Erythroblast (primary cell): ENCODE measurements around the gene GCC1.

Source experiments
- DNase-seq, 2 experiments: peaks; one replicate each; lab custom pipeline; 2025; lab: John Stamatoyannopoulos, UW
- GATA1 ChIP-seq: IDR thresholded peaks from 2 replicates; pipeline ENCODE4 v1.6.1; 2011; ENCODE audit warnings: low read depth, mild to moderate bottlenecking, control low read depth, low read length, moderate library complexity
- POLR2A ChIP-seq: IDR thresholded peaks from 2 replicates; pipeline ENCODE4 v1.6.1; 2011; ENCODE audit warnings: mild to moderate bottlenecking, low read length

GCC1 gene

GRCh38 chr7:127585044-127585953 is at the start of gene GCC1:
Gene GCC1, minus strand, starts transcription at chr7:127585596. Its CDS starts 414 bp downstream, at chr7:127585182.
- peak; percentile 93 to 96 for DNase-seq
- TF ChIP-seq GATA1, result no peak
- peak; percentile 89 for TF ChIP-seq POLR2A

DNA sequence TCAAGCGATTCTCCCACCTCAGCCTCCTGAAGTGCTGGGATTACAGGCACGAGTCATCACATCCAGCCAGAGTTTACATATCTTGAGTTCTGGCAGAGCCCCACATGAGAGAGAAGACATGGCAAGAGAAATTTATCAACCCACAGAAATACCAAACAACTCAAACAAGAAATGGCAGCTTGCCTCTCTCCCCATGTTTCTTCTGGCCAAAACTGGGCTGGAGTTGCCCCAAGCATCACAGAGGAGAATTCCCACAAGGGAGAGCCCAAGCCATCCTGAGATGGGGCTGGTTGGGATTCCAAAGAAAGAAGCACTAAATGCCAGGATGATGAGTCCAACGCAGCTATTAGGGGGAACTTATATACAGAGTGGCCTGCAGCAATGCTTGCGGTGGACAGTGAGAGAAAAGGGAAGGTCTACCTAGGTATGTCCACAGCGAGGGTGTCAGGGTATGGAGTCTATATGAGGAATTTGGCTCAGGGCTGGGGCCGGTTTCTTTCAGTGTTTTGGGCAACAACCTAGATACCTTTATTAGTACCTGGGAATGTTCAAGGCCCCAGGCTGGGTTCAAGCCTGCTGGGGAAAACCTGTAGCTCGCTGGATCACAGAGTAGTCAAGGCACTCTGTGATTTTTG is 47.0 kb upstream of the GCC1 start:
- DNase-seq, result no peak
- no peak for TF ChIP-seq GATA1
- no peak for TF ChIP-seq POLR2A

- peak in 1 of 2 experiments; percentile 29 for DNase-seq
- TF ChIP-seq GATA1, result no peak
- no peak for TF ChIP-seq POLR2A
Observed at GRCh38 chr7:127629268-127629854, 44.0 kb upstream of the GCC1 start.

GRCh38 chr7:127628445-127628844 is 43.0 kb upstream of the GCC1 start:
- TF ChIP-seq POLR2A, result no peak
- TF ChIP-seq GATA1, result no peak
- DNase-seq, result no peak

DNA sequence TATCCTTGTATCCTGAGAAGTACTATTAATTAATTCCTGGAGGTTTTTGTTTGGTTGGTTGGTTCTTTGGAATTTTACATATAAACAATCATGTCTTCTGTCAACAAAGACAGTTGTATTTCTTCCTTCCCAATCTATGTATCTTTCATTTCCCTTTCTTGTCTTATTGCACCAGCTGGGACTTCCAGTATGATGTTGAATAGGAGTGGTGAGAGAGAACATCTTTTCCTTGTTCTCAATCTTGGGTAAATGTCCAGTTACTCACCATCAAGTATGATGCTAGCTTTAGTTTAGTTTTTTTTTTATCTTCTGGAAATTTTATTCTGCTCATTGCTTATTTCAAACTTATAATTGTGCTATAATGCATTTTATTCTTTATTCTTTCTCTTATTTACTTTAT is 39.9 kb upstream of the GCC1 start:
- DNase-seq, result no peak
- TF ChIP-seq POLR2A, result no peak
- TF ChIP-seq GATA1, result no peak

GRCh38 chr7:127620406-127621233 is 35.2 kb upstream of the GCC1 start:
- DNase-seq, result no peak
- TF ChIP-seq POLR2A (no peak), GATA1 (no peak)

DNA sequence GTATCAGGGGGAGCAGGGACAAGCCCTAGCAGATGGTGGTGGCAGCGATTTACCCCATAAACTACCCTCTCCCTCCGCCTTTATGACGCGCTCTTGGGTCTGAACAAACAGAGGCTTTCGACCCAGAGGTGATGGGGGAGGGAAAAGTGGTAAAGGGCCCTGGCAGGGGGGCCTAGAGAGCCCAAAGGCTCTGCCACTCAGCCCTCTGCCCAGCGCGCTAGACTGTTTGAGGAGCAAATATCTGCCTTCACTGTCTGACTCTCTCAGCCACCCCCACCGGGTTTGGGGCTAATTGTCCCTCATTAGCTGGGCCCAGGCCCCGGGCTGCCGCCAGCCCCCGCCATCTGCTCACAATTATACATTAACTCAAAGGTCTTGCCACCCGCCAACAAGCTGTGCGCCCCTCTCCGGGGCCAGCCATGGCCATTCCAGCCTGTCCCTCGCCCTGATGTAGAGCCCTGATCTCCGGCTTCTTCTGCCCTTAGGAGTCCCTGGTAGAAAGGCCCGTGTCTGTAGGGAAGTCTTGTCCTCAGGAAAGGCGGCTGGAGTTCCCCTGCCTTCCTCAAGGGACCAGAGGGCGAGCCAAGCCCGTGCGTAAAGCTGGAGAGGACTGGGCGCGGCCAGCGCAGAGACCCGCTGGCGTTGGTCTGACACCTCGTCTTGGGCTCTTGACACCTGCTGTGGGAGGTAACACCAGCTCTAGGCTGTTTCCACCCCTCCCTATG is 34.4 kb upstream of the GCC1 start:
- DNase-seq, result no peak
- TF ChIP-seq GATA1, result no peak
- TF ChIP-seq POLR2A, result no peak

DNA sequence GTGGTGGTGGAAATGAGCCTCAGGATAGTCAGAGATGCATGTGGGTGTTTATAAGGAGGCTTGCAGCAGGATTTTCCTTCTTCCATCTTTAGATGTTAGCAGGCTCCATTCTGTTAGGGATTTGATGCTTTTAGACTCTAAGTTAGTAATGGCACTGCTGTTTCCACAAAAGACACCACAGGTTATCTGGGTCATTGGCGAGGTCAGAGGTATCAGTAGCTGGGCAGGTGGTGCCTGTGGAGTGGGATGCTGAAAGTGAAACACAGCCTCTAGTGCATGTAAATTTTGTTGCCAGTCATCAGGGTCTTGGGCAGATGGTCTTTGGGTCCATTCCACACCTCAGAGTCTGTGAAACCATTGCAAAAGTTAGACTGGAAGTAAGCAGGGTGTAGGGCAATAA is 33.4 kb upstream of the GCC1 start:
- TF ChIP-seq GATA1 (no peak), POLR2A (no peak)
- DNase-seq, result no peak

GRCh38 chr7:127618042-127618441 is 32.6 kb upstream of the GCC1 start, which contains the start of gene PAX4:
Gene PAX4, minus strand, starts transcription at chr7:127618142. Its CDS starts 2,214 bp downstream, at chr7:127615928.
- TF ChIP-seq POLR2A, result no peak
- no peak for TF ChIP-seq GATA1

DNA sequence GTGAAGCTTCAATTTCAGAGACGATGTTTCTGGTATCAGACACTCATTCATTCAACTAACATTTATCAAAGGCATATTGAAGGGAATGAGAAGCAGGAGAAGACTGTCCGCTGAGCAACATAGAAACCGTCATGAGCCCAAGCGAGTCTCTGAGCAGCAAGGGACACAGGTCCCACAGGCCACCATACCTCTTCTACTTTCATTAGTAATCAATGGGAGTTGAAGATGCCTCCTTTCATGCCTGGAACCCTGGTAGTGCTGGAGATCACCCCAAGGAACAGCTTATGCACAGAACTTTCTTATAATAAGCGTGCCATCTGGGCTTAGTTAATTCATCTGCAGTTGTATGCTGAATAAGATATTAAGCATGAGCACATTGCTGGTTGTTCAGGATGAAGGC is 31.3 kb upstream of the GCC1 start:
- DNase-seq, result no peak
- no peak for TF ChIP-seq GATA1
- TF ChIP-seq POLR2A, result no peak

More at GRCh38 chr7:127618042-127618441, 32.6 kb upstream of the GCC1 start, which contains the start of gene PAX4:
- DNase-seq, result no peak

- TF ChIP-seq GATA1 (no peak), POLR2A (no peak)
- no peak for DNase-seq
Observed at GRCh38 chr7:127612263-127612662, 26.9 kb upstream of the GCC1 start.

GRCh38 chr7:127609297-127609696 is 23.9 kb upstream of the GCC1 start:
- no peak for TF ChIP-seq POLR2A
- no peak for TF ChIP-seq GATA1
- no peak for DNase-seq

GRCh38 chr7:127608446-127608845 is 23.1 kb upstream of the GCC1 start:
- no peak for DNase-seq
- TF ChIP-seq POLR2A, result no peak
- TF ChIP-seq GATA1, result no peak
